Measurements from ENCODE around the gene MSANTD2. TPM values are rescaled to one million over a fixed set of nuclear protein-coding genes. Genes with fewer than 3 reads are reported as not detected.

Gene MSANTD2
- total and polyA plus RNA-seq, 2 donors from 2014 or later: 6.5 to 16.4 TPM

GRCh38 chr11:124754710-124755109, 45.5 kb downstream of the MSANTD2 start:
- Histone ChIP-seq H3K4me1 (ENCODE audit: control insufficient read depth in 2 of 3, insufficient read depth in 2 of 3, low read depth in 1 of 3, low read length in 3 of 3) (peaks cover 0 to 11% (median 0%) of the 10 kb centered on the region in 3 donors), H3K4me3 (ENCODE audit: low read length in 3 of 3) (no peak overlapping the region), H3K36me3 (ENCODE audit: control insufficient read depth in 2 of 3, insufficient read depth in 3 of 3, low read length in 3 of 3) (peaks cover 0 to 3% (median 0%) of the 10 kb centered on the region in 3 donors), H3K27me3 (ENCODE audit: control insufficient read depth, insufficient read depth, low read length) (peaks cover 42% of the 10 kb centered on the region), H3K9ac (ENCODE audit: low read length in 3 of 3) (no peak overlapping the region), H3K9me3 (ENCODE audit: control insufficient read depth in 2 of 3, insufficient read depth in 1 of 3, low read length in 3 of 3) (no peaks in the 10 kb centered on the region), H3K27ac (ENCODE audit: low read depth in 2 of 2, low read length in 2 of 2) (no peak overlapping the region)
- TF ChIP-seq CTCF (IDR thresholded peaks at IDR 0.05; ENCODE audit: borderline replicate concordance, extremely low read depth, insufficient read depth): no peak
- no peak for FAIRE-seq
- peak in 2 of 5 donors; percentile 10 to 29 for DNase-seq
- intact Hi-C loops (cut with DNase I): no loop called here

GRCh38 chr11:124754309-124754708, 45.9 kb downstream of the MSANTD2 start:
- no peak for DNase-seq
- Histone ChIP-seq H3K27me3 (ENCODE audit: control insufficient read depth, insufficient read depth, low read length) (peaks cover 44% of the 10 kb centered on the region), H3K9me3 (ENCODE audit: control insufficient read depth in 2 of 3, insufficient read depth in 1 of 3, low read length in 3 of 3) (no peaks in the 10 kb centered on the region), H3K9ac (ENCODE audit: low read length in 3 of 3) (no peak overlapping the region), H3K36me3 (ENCODE audit: control insufficient read depth in 2 of 3, insufficient read depth in 3 of 3, low read length in 3 of 3) (peaks cover 0 to 3% (median 0%) of the 10 kb centered on the region in 3 donors), H3K4me1 (ENCODE audit: control insufficient read depth in 2 of 3, insufficient read depth in 2 of 3, low read depth in 1 of 3, low read length in 3 of 3) (peaks cover 0 to 10% (median 0%) of the 10 kb centered on the region in 3 donors), H3K27ac (ENCODE audit: low read depth in 2 of 2, low read length in 2 of 2) (no peak overlapping the region), H3K4me3 (ENCODE audit: low read length in 3 of 3) (no peak overlapping the region)
- TF ChIP-seq CTCF (IDR thresholded peaks at IDR 0.05; ENCODE audit: borderline replicate concordance, extremely low read depth, insufficient read depth): no peak
- intact Hi-C loops (cut with DNase I): no loop called here
- FAIRE-seq: no peak

GRCh38 chr11:124753624-124754023, 46.6 kb downstream of the MSANTD2 start:
- Histone ChIP-seq H3K9ac (ENCODE audit: low read length in 3 of 3) (no peak overlapping the region), H3K4me3 (ENCODE audit: low read length in 3 of 3) (no peak overlapping the region), H3K27ac (ENCODE audit: low read depth in 2 of 2, low read length in 2 of 2) (no peak overlapping the region), H3K4me1 (ENCODE audit: control insufficient read depth in 2 of 3, insufficient read depth in 2 of 3, low read depth in 1 of 3, low read length in 3 of 3) (peaks cover 0 to 8% (median 0%) of the 10 kb centered on the region in 3 donors), H3K9me3 (ENCODE audit: control insufficient read depth in 2 of 3, insufficient read depth in 1 of 3, low read length in 3 of 3) (no peaks in the 10 kb centered on the region), H3K36me3 (ENCODE audit: control insufficient read depth in 2 of 3, insufficient read depth in 3 of 3, low read length in 3 of 3) (peaks cover 0 to 3% (median 0%) of the 10 kb centered on the region in 3 donors), H3K27me3 (ENCODE audit: control insufficient read depth, insufficient read depth, low read length) (peaks cover 49% of the 10 kb centered on the region)
- intact Hi-C loops (cut with DNase I): no loop called here
- DNase-seq (no peak), FAIRE-seq (no peak)
- TF ChIP-seq CTCF (IDR thresholded peaks at IDR 0.05; ENCODE audit: borderline replicate concordance, extremely low read depth, insufficient read depth): no peak

GRCh38 chr11:124753205-124753604, 47.0 kb downstream of the MSANTD2 start:
- no peak for TF ChIP-seq CTCF (IDR thresholded peaks at IDR 0.05; ENCODE audit: borderline replicate concordance, extremely low read depth, insufficient read depth)
- no peak overlapping the region for H3K9ac ChIP-seq (ENCODE audit: low read length in 3 of 3)
- intact Hi-C loops (cut with DNase I): no loop called here
- no peak for DNase-seq
- H3K27me3 ChIP-seq (ENCODE audit: control insufficient read depth, insufficient read depth, low read length): peaks cover 51% of the 10 kb centered on the region
- no peaks in the 10 kb centered on the region for H3K9me3 ChIP-seq (ENCODE audit: control insufficient read depth in 2 of 3, insufficient read depth in 1 of 3, low read length in 3 of 3)
- FAIRE-seq: no peak
- no peak overlapping the region for H3K27ac ChIP-seq (ENCODE audit: low read depth in 2 of 2, low read length in 2 of 2)
- H3K4me1 ChIP-seq (ENCODE audit: control insufficient read depth in 2 of 3, insufficient read depth in 2 of 3, low read depth in 1 of 3, low read length in 3 of 3): peaks cover 0 to 9% (median 0%) of the 10 kb centered on the region in 3 donors
- H3K4me3 ChIP-seq (ENCODE audit: low read length in 3 of 3): no peak overlapping the region
- peaks cover 0 to 3% (median 0%) of the 10 kb centered on the region in 3 donors for H3K36me3 ChIP-seq (ENCODE audit: control insufficient read depth in 2 of 3, insufficient read depth in 3 of 3, low read length in 3 of 3)
